ENCODE measurements around the gene IPO4. TPM values are rescaled to one million over a fixed set of nuclear protein-coding genes. Genes with fewer than 3 reads are reported as not detected.

Gene IPO4
- total and polyA plus RNA-seq, 2 of the 13 experiments (the other 11 are each of a cell fraction or from before 2014, with no cell fraction given), result 39.0 to 179 TPM

- peak; percentile 98; the same call in 1 of the 2 replicates for TF ChIP-seq ZNF318 (CRISPR knock-in tag; IDR thresholded peaks at IDR 0.05)
- peak; percentile 100 for TF ChIP-seq ZNF605 (CRISPR knock-in tag; IDR thresholded peaks at IDR 0.05)
- TF ChIP-seq RBAK (CRISPR knock-in tag; IDR thresholded peaks at IDR 0.05), result peak; percentile 62
- no peak for TF ChIP-seq GRHL1 (CRISPR knock-in tag; conservative IDR thresholded peaks at IDR 0.05)
- peak; percentile 91 for TF ChIP-seq HDAC2 (CRISPR knock-in tag; IDR thresholded peaks at IDR 0.05)
- TF ChIP-seq SAP130 (CRISPR knock-in tag; IDR thresholded peaks at IDR 0.05; ENCODE audit: low read depth), result peak; percentile 100
- peak; percentile 93 for TF ChIP-seq ZBTB25 (CRISPR knock-in tag; IDR thresholded peaks at IDR 0.05)
- TF ChIP-seq ZNF18 (CRISPR knock-in tag; IDR thresholded peaks at IDR 0.05; ENCODE audit: insufficient replicate concordance), result peak; percentile 97
- TF ChIP-seq ZNF160 (CRISPR knock-in tag; IDR thresholded peaks at IDR 0.05), result peak; percentile 78
- TF ChIP-seq KLF15 (CRISPR knock-in tag; IDR thresholded peaks at IDR 0.05; ENCODE audit: borderline replicate concordance), result peak; percentile 95
- TF ChIP-seq ZNF20 (CRISPR knock-in tag; IDR thresholded peaks at IDR 0.05), result peak; percentile 95; the same call in 1 of the 2 replicates
- peak; percentile 100 for TF ChIP-seq TOPORS (CRISPR knock-in tag; IDR thresholded peaks at IDR 0.05)
- TF ChIP-seq HES4 (CRISPR knock-in tag; IDR thresholded peaks at IDR 0.05; ENCODE audit: borderline replicate concordance), result peak; percentile 98
- TF ChIP-seq SP4 (CRISPR knock-in tag; IDR thresholded peaks at IDR 0.05), result peak; percentile 94
- peak; percentile 93 for TF ChIP-seq RFXAP (CRISPR knock-in tag; IDR thresholded peaks at IDR 0.05; ENCODE audit: borderline replicate concordance)
- TF ChIP-seq ZNF572 (CRISPR knock-in tag; IDR thresholded peaks at IDR 0.05), result peak; percentile 87
These were observed 6.8 kb upstream of the IPO4 start, which contains the start of gene TM9SF1 (continued) for GRCh38 chr14:24195186-24196070.

Data from HepG2 (cell line).